HS-5 (cell line): ENCODE measurements around the gene REL.
"Not testable (repeated sequence)": the region's sequence is repeated elsewhere in the genome, so short reads cannot be mapped to it uniquely, and the experiment has no call there.

Experiments used
- DNase-seq: peaks from one replicate; pipeline ENCODE4 v3.0.0-alpha.2; 2012; ENCODE audit warnings: low read depth

Gene REL

GRCh38 chr2:60867848-60868247, 13.5 kb upstream of the REL start:
- DNase-seq, result no peak

- no peak for DNase-seq
These were observed 12.6 kb upstream of the REL start for GRCh38 chr2:60868589-60869273.

GRCh38 chr2:60872510-60872928, 8.9 kb upstream of the REL start:
- no peak for DNase-seq

- DNase-seq, result no peak
These were observed 8.0 kb upstream of the REL start for GRCh38 chr2:60873381-60873780.

- DNase-seq, result no peak
These were observed 5.9 kb upstream of the REL start for GRCh38 chr2:60875520-60875919.

- DNase-seq, result no peak
These were observed 729 bp upstream of the REL start for GRCh38 chr2:60880643-60881046.

GRCh38 chr2:60882971-60883753, 1.8 kb downstream of the REL start:
- no peak for DNase-seq

- no peak for DNase-seq
These were observed 2.5 kb downstream of the REL start for GRCh38 chr2:60883896-60884295.

- no peak for DNase-seq
These were observed 3.4 kb downstream of the REL start for GRCh38 chr2:60884800-60885199.

- no peak for DNase-seq
These were observed 4.3 kb downstream of the REL start for GRCh38 chr2:60885683-60886082.

- no peak for DNase-seq
These were observed 5.6 kb downstream of the REL start for GRCh38 chr2:60886991-60887390.

- DNase-seq, result no peak
These were observed 7.5 kb downstream of the REL start for GRCh38 chr2:60888853-60889252.

GRCh38 chr2:60889581-60890392, 8.4 kb downstream of the REL start:
- not testable (repeated sequence) for DNase-seq

- no peak for DNase-seq
These were observed 9.0 kb downstream of the REL start for GRCh38 chr2:60890393-60890707.

GRCh38 chr2:60891180-60891579, 9.8 kb downstream of the REL start:
- DNase-seq, result no peak

- DNase-seq, result no peak
These were observed 17.2 kb downstream of the REL start for GRCh38 chr2:60898567-60898966.

GRCh38 chr2:60899230-60899891, 18.0 kb downstream of the REL start:
- no peak for DNase-seq

- DNase-seq, result no peak
These were observed 18.5 kb downstream of the REL start for GRCh38 chr2:60899892-60900249.

- not testable (repeated sequence) for DNase-seq
These were observed 19.9 kb downstream of the REL start for GRCh38 chr2:60901296-60901695.

- not testable (repeated sequence) for DNase-seq
These were observed 24.5 kb downstream of the REL start for GRCh38 chr2:60905867-60906266.

GRCh38 chr2:60906395-60906794, 25.0 kb downstream of the REL start:
- no peak for DNase-seq

GRCh38 chr2:60907329-60907728, 26.0 kb downstream of the REL start:
- no peak for DNase-seq
